Lower lobe of right lung (tissue), 2 donors: ENCODE data around the gene FOSB. TPM values are rescaled to one million over a fixed set of nuclear protein-coding genes. Genes with fewer than 3 reads are reported as not detected.
A peak's percentile ranks its signal among the peaks of the same experiment; 100 is the strongest.
"Not testable (repeated sequence)": the region's sequence is repeated elsewhere in the genome, so short reads cannot be mapped to it uniquely, and the experiment has no call there.

Experiments used
- ATAC-seq, 2 donors: fragments of 200-7000 bp; cut with Tn5 transposase; one replicate each; pipeline ENCODE4 v1.9.1; 2020 to 2022; ENCODE audit warnings: mild to moderate bottlenecking in 2 of 2, moderate library complexity in 2 of 2
- DNase-seq: peaks from one replicate; pipeline ENCODE4 v3.0.0-alpha.2; 2020
- H3K27ac ChIP-seq: fragments of 200-600 bp; one replicate; pipeline ENCODE4 v1.8.0; 2022
- H3K27me3 ChIP-seq: fragments of 200-600 bp; one replicate; pipeline ENCODE4 v1.8.0; 2022; ENCODE audit warnings: low read depth
- H3K36me3 ChIP-seq: fragments of 200-600 bp; one replicate; pipeline ENCODE4 v1.8.0; 2022; ENCODE audit warnings: mild to moderate bottlenecking
- H3K4me1 ChIP-seq: fragments of 200-600 bp; one replicate; pipeline ENCODE4 v1.8.0; 2022
- H3K4me3 ChIP-seq: fragments of 200-600 bp; one replicate; pipeline ENCODE4 v1.8.0; 2022; ENCODE audit warnings: mild to moderate bottlenecking
- H3K9me3 ChIP-seq: fragments of 200-600 bp; one replicate; pipeline ENCODE4 v1.8.0; 2022
- CTCF ChIP-seq: fragments of 200-600 bp; IDR thresholded peaks from one replicate; pipeline ENCODE4 v1.8.0; 2022; ENCODE audit warnings: antibody characterized with exemption, mild to moderate bottlenecking
- intact Hi-C: fragments of 100-400 bp; cut with DNase I; formaldehyde crosslinking; loops from one replicate; pipeline ENCODE4 v1.11.0; 2022
- total RNA-seq: library from RNA; stranded (reverse); fragmentation: NEBNext Ultra II Directional; extraction: Animal tissue kit (Norgen Biotek cat#: 25700); gene quantifications from one replicate; pipeline ENCODE4 v1.2.1, GENCODE V29; 2021
- donor health status: DM: no; HTN: yes; CAD: no; lungs with severe emphysema.

The FOSB gene
- total RNA-seq, 1 donor from 2014 or later, result 18.0 TPM

- H3K27me3 ChIP-seq, result no peaks in the 10 kb centered on the region
- peak overlapping the region; percentile 56 for H3K4me3 ChIP-seq
- ATAC-seq, result peak; percentile 32 to 56
- peaks cover 35% of the 10 kb centered on the region for H3K4me1 ChIP-seq
- intact Hi-C loops, result no loop called here
- no peaks in the 10 kb centered on the region for H3K36me3 ChIP-seq
- peak overlapping the region; percentile 59 for H3K27ac ChIP-seq
- DNase-seq, result peak; percentile 52
- TF ChIP-seq CTCF, result peak; percentile 44
- no peaks in the 10 kb centered on the region for H3K9me3 ChIP-seq
These were observed 39.2 kb upstream of the FOSB start for GRCh38 chr19:45428384-45429231.

GRCh38 chr19:45429896-45430295 lies 37.9 kb upstream of the FOSB start:
- H3K36me3 ChIP-seq, DNase-seq, ATAC-seq, H3K4me3 ChIP-seq, H3K9me3 ChIP-seq, intact Hi-C loops, H3K27ac ChIP-seq, H3K27me3 ChIP-seq: not testable (repeated sequence)
- peaks cover 25% of the 10 kb centered on the region for H3K4me1 ChIP-seq

- H3K27ac ChIP-seq, H3K27me3 ChIP-seq, H3K9me3 ChIP-seq, ATAC-seq, H3K4me3 ChIP-seq, H3K36me3 ChIP-seq, DNase-seq, intact Hi-C loops: not testable (repeated sequence)
- H3K4me1 ChIP-seq, result peaks cover 17% of the 10 kb centered on the region
These were observed 36.8 kb upstream of the FOSB start for GRCh38 chr19:45431008-45431407.

GRCh38 chr19:45432543-45432942 lies 35.3 kb upstream of the FOSB start:
- H3K36me3 ChIP-seq, H3K4me3 ChIP-seq, H3K9me3 ChIP-seq, intact Hi-C loops, ATAC-seq, H3K27me3 ChIP-seq, H3K27ac ChIP-seq, DNase-seq: not testable (repeated sequence)
- H3K4me1 ChIP-seq, result peaks cover 14% of the 10 kb centered on the region

- Histone ChIP-seq H3K27me3 (no peaks in the 10 kb centered on the region), H3K36me3 (no peaks in the 10 kb centered on the region), H3K4me1 (peaks cover 13% of the 10 kb centered on the region), H3K9me3 (no peaks in the 10 kb centered on the region), H3K4me3 (no peak overlapping the region), H3K27ac (no peak overlapping the region)
- no peak for TF ChIP-seq CTCF
- intact Hi-C loops, result loop anchor here (5.0 kb wide), 1 partner anchor 40 kb away; no protein-coding TSS in a partner anchor
- no peak for ATAC-seq
- DNase-seq, result no peak
These were observed 30.5 kb upstream of the FOSB start for GRCh38 chr19:45437328-45437727.

- DNase-seq (no peak), ATAC-seq (no peak)
- H3K9me3 ChIP-seq, result no peaks in the 10 kb centered on the region
- intact Hi-C loops, result loop anchor here (5.0 kb wide), 1 partner anchor 38 kb away; no protein-coding TSS in a partner anchor
- peaks cover 21% of the 10 kb centered on the region for H3K4me1 ChIP-seq
- peak overlapping the region; percentile 78 for H3K4me3 ChIP-seq
- H3K27me3 ChIP-seq, result no peaks in the 10 kb centered on the region
- no peaks in the 10 kb centered on the region for H3K36me3 ChIP-seq
- no peak for TF ChIP-seq CTCF
- peak overlapping the region; percentile 96 for H3K27ac ChIP-seq
These were observed 28.6 kb upstream of the FOSB start for GRCh38 chr19:45439190-45439568.

GRCh38 chr19:45439569-45440258 lies 28.1 kb upstream of the FOSB start:
- no peaks in the 10 kb centered on the region for H3K9me3 ChIP-seq
- H3K4me1 ChIP-seq, result peaks cover 25% of the 10 kb centered on the region
- H3K27me3 ChIP-seq, result no peaks in the 10 kb centered on the region
- intact Hi-C loops, result loop anchor here (5.0 kb wide), 1 partner anchor 38 kb away; no protein-coding TSS in a partner anchor
- H3K4me3 ChIP-seq, result peak overlapping the region; percentile 78
- DNase-seq (peak; percentile 88), ATAC-seq (peak; percentile 59 to 73)
- no peaks in the 10 kb centered on the region for H3K36me3 ChIP-seq
- TF ChIP-seq CTCF, result peak; percentile 100
- H3K27ac ChIP-seq, result peak overlapping the region; percentile 96
